ENCODE measurements around the gene PRG2.
A peak's percentile ranks its signal among the peaks of the same experiment; 100 is the strongest.

The PRG2 gene

GRCh38 chr11:57347336-57347735 is 43.1 kb downstream of the PRG2 start:
- no peak overlapping the region for H3K4me3 ChIP-seq (ENCODE audit: insufficient read depth, low read length, poor library complexity, severe bottlenecking)
- no peaks in the 10 kb centered on the region for H3K27me3 ChIP-seq (ENCODE audit: low read length)
- no peaks in the 10 kb centered on the region for H3K36me3 ChIP-seq (ENCODE audit: low read length)
- no peaks in the 10 kb centered on the region for H4K20me1 ChIP-seq (ENCODE audit: low read depth, low read length)
- H3F3A ChIP-seq (ENCODE audit: insufficient read depth), result no peaks in the 10 kb centered on the region
- no peaks in the 10 kb centered on the region; the same call in 1 of the 2 replicates for H3K9me3 ChIP-seq (ENCODE audit: insufficient read depth, low read length)
- H2AFZ ChIP-seq (ENCODE audit: low read depth, low read length, severe bottlenecking), result no peak overlapping the region
- no peak overlapping the region for H3K4me2 ChIP-seq (ENCODE audit: low read depth, low read length, poor library complexity, severe bottlenecking)
- no peaks in the 10 kb centered on the region for H3K9me2 ChIP-seq (replicated peaks; ENCODE audit: insufficient read depth, low read length)
- no peak overlapping the region for H3K9ac ChIP-seq (ENCODE audit: low read length)
- TF ChIP-seq EZH2phosphoT487 (conservative IDR thresholded peaks at IDR 0.05; ENCODE audit: low read length), result no peak
- no peak for TF ChIP-seq CTCF (IDR thresholded peaks at IDR 0.05; ENCODE audit: insufficient read depth, low read length, poor library complexity, severe bottlenecking)
- H3K79me2 ChIP-seq (ENCODE audit: insufficient read depth, low read length), result no peaks in the 10 kb centered on the region
- no peak overlapping the region for H3K27ac ChIP-seq (ENCODE audit: low read depth, low read length)

GRCh38 chr11:57345555-57346211 is 44.8 kb downstream of the PRG2 start:
- TF ChIP-seq EZH2phosphoT487 (conservative IDR thresholded peaks at IDR 0.05; ENCODE audit: low read length), result no peak
- TF ChIP-seq CTCF (IDR thresholded peaks at IDR 0.05; ENCODE audit: insufficient read depth, low read length, poor library complexity, severe bottlenecking), result peak; percentile 66
- H3K36me3 ChIP-seq (ENCODE audit: low read length), result no peaks in the 10 kb centered on the region
- H3K27ac ChIP-seq (ENCODE audit: low read depth, low read length), result no peak overlapping the region
- H3K9ac ChIP-seq (ENCODE audit: low read length), result no peak overlapping the region
- H3K4me3 ChIP-seq (ENCODE audit: insufficient read depth, low read length, poor library complexity, severe bottlenecking), result no peak overlapping the region
- no peaks in the 10 kb centered on the region for H3K79me2 ChIP-seq (ENCODE audit: insufficient read depth, low read length)
- no peaks in the 10 kb centered on the region for H3F3A ChIP-seq (ENCODE audit: insufficient read depth)
- no peaks in the 10 kb centered on the region for H4K20me1 ChIP-seq (ENCODE audit: low read depth, low read length)
- H3K9me3 ChIP-seq (ENCODE audit: insufficient read depth, low read length), result no peaks in the 10 kb centered on the region
- no peaks in the 10 kb centered on the region for H3K9me2 ChIP-seq (replicated peaks; ENCODE audit: insufficient read depth, low read length)
- H3K27me3 ChIP-seq (ENCODE audit: low read length), result no peaks in the 10 kb centered on the region
- no peak overlapping the region for H3K4me2 ChIP-seq (ENCODE audit: low read depth, low read length, poor library complexity, severe bottlenecking)
- no peak overlapping the region for H2AFZ ChIP-seq (ENCODE audit: low read depth, low read length, severe bottlenecking)

- no peaks in the 10 kb centered on the region for H3K36me3 ChIP-seq (ENCODE audit: low read length)
- H3K79me2 ChIP-seq (ENCODE audit: insufficient read depth, low read length), result no peaks in the 10 kb centered on the region
- no peaks in the 10 kb centered on the region for H3K27me3 ChIP-seq (ENCODE audit: low read length)
- TF ChIP-seq EZH2phosphoT487 (conservative IDR thresholded peaks at IDR 0.05; ENCODE audit: low read length) (no peak), CTCF (IDR thresholded peaks at IDR 0.05; ENCODE audit: insufficient read depth, low read length, poor library complexity, severe bottlenecking) (no peak)
- no peak overlapping the region for H3K9ac ChIP-seq (ENCODE audit: low read length)
- H3K4me3 ChIP-seq (ENCODE audit: insufficient read depth, low read length, poor library complexity, severe bottlenecking), result no peak overlapping the region
- no peaks in the 10 kb centered on the region for H4K20me1 ChIP-seq (ENCODE audit: low read depth, low read length)
- H3K9me2 ChIP-seq (replicated peaks; ENCODE audit: insufficient read depth, low read length), result no peaks in the 10 kb centered on the region
- no peak overlapping the region for H2AFZ ChIP-seq (ENCODE audit: low read depth, low read length, severe bottlenecking)
- no peaks in the 10 kb centered on the region for H3F3A ChIP-seq (ENCODE audit: insufficient read depth)
- H3K9me3 ChIP-seq (ENCODE audit: insufficient read depth, low read length), result no peaks in the 10 kb centered on the region
- no peak overlapping the region for H3K27ac ChIP-seq (ENCODE audit: low read depth, low read length)
- no peak overlapping the region for H3K4me2 ChIP-seq (ENCODE audit: low read depth, low read length, poor library complexity, severe bottlenecking)
Measured at GRCh38 chr11:57344826-57345225, 45.6 kb downstream of the PRG2 start.
